GM23248 (cell line): Measurements from ENCODE around the gene PRR23E.

Experiments
- EZH2 ChIP-seq: fragments of 200-600 bp; sonication (generic); IDR thresholded peaks from 2 replicates; pipeline ENCODE4 v1.6.1; 2018; ENCODE audit warnings: antibody characterized with exemption, mild to moderate bottlenecking; ENCODE audit not compliant: insufficient read depth, poor library complexity, severe bottlenecking
- EZH2phosphoT487 ChIP-seq: fragments of 200-600 bp; sonication (generic); IDR thresholded peaks from 2 replicates; pipeline ENCODE4 v1.6.1; 2018; ENCODE audit warnings: antibody characterized with exemption, moderate library complexity, mild to moderate bottlenecking, low read depth; ENCODE audit not compliant: insufficient read depth

DNA sequence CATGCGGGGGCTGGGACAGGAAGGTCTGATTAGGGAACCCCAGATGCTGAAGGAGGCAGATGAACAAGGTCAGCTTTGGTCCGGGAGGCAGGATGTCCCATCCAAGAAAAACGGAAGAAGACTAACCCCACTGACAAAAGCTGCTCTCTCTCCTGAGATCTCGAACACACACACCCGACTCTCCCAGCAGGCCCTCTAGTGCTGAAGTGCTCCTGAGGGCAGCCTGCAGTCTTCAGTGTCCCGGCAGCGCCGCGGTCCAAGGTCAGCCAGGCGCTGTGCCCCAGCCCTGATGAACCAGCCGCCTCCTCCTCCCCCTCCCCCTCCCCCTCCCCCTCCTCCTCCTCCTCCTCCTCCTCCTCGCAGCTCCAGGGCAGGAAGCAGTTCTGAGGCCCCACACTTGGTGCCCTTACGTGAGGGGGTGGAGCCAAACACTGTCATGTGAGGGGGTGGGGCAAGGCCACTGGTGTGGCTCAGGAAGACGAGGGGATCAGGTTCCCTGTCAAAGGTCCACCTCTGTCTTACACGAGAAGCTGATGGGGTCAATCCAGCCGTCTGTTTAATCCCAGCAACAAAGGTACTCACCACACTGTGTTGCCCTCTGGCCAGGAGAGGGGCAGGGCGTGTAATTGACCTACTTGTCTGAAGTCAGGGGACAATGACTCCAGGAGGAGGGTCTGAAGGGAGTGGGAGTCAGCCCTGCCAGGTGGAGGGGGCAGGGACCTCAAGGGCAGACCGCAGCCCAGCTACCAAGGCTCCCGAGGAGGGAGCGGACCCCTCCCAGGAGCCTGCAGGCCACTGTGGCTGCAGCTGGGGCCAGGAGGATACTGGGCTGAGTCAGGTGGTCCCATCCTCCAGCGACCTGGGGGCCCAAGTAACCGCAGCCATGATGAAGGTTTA lies 34.3 kb downstream of the PRR23E start:
- TF ChIP-seq EZH2phosphoT487 (no peak), EZH2 (no peak)
